Measurements from ENCODE around the gene DRAP1.

DNA sequence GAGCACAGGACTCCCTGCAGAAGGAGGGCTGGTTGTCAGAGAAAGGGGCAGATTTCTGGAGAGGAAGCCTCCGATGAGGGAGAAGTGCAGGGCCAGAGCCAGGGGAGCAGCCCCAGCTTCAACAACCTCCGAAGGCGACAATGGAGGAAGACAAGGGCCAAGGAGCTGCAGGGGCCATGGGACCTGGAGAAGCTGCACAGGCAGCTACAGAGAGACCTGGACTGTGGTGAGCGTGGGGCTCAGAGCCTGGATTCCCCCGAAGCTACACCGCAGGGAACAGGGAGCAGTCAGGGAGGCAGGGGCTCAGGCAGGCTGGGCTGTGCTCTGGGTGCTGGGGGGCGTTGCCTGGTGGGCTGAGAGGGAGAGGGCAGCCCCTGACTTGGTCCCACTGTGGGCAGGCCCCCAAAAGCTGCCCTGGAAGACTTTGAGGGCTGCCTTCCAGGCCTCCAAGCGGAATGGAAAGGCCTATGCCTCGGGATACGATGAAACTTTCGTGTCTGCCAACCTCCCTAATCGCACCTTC, 28.4 kb downstream of the DRAP1 start:
- TF ChIP-seq CTCF (IDR thresholded peaks at IDR 0.05; ENCODE audit: low read length) (no peak), EZH2phosphoT487 (IDR thresholded peaks at IDR 0.05; ENCODE audit: low read length) (no peak), EZH2 (optimal IDR thresholded peaks at IDR 0.05; ENCODE audit: low read depth, low read length) (no peak)

Measured in MM.1S (cell line).